ENCODE measurements around the gene CX3CR1. TPM values are rescaled to one million over a fixed set of nuclear protein-coding genes. Genes with fewer than 3 reads are reported as not detected.

The CX3CR1 gene
- total and polyA plus RNA-seq, 9 of the 15 experiments (the other 6 are each of a cell fraction or from before 2014, with no cell fraction given) = 0.03 to 0.21 TPM; not detected in 7

DNA sequence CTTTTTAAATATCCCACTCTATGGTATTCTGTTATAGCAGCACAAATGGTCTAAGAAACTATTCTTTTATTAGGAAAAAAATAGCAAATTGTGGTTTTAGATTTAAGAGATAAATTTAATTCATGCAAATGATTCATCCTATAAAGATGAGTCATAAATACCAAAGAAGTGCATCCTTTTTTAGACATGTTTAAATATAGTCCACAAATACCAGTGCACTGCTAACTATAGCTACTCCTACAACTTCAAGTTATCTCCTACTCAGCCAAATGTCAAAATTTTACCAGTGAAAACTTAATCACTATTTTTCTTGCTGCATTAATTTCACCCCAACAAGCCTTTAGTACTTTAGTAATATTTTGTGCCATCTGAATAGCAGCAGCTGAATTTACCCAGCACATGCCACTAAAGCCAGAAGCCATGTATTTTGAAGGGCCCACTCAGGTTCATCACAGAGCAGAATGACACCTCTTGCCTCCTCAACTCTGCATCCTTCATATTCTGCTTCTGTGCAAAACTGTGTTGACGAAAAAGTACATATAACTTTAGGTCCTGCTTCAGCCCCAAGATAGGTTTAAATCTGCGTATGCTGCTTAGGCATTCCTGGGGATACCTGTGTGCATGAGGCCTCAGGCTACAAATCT lies 24.9 kb downstream of the CX3CR1 start:
- no peak overlapping the region for H3K27ac ChIP-seq (ENCODE audit: extremely low read depth, low read depth, low read length)
- no peaks in the 10 kb centered on the region for H3K9me3 ChIP-seq (replicated peaks; ENCODE audit: control insufficient read depth, insufficient read depth, low read depth, low read length)
- H3K9ac ChIP-seq (ENCODE audit: insufficient read depth in 1 of 2, low read depth in 2 of 2, low read length in 2 of 2) = no peak overlapping the region
- ATAC-seq (no peak), DNase-seq (ENCODE audit: extremely low read depth in 1 of 4, low spot score in 3 of 4) (no peak), FAIRE-seq (no peak)
- in situ Hi-C loops (cut with MboI) = no loop called here
- peaks cover 18 to 51% of the 10 kb centered on the region in 2 experiments for H3K27me3 ChIP-seq (ENCODE audit: control insufficient read depth in 2 of 2, insufficient read depth in 2 of 2, low read length in 2 of 2)
- H3K36me3 ChIP-seq (ENCODE audit: control insufficient read depth, insufficient read depth, low read length) = no peaks in the 10 kb centered on the region
- H3K79me2 ChIP-seq (ENCODE audit: control insufficient read depth, insufficient read depth, low read length) = no peaks in the 10 kb centered on the region
- POLR2A ChIA-PET = interaction anchor here (0.7 kb wide), 1 partner anchor 35 kb away, joined by 4 read pairs; no protein-coding TSS in a partner anchor
- H3K4me2 ChIP-seq (ENCODE audit: insufficient read depth, low read length) = no peak overlapping the region
- BruUV-seq (replicated peaks) = no TSS peak
- no peaks in the 10 kb centered on the region for H4K20me1 ChIP-seq (replicated peaks; ENCODE audit: control insufficient read depth, insufficient read depth, low read length)
- CTCF ChIA-PET (ENCODE audit: low intra/inter-chr PET ratio) = no interaction called here
- intact Hi-C loops (cut with micrococcal nuclease) = no loop called here
- 0% methylated on average over 2 of the region's 2 CpGs for WGBS (ENCODE audit: insufficient coverage, low coverage, missing lambda C conversion rate)
- no peak overlapping the region for H2AFZ ChIP-seq (ENCODE audit: low read depth, low read length)
- H3K4me3 ChIP-seq = no peak overlapping the region
- H3K4me1 ChIP-seq (replicated peaks in 1 of 2; ENCODE audit: control insufficient read depth in 2 of 2, insufficient read depth in 2 of 2, low read length in 2 of 2) = no peaks in the 10 kb centered on the region
- H3K9me1 ChIP-seq (ENCODE audit: control insufficient read depth, insufficient read depth, low read length) = no peaks in the 10 kb centered on the region
- no peak for TF ChIP-seq TAF1 (IDR thresholded peaks at IDR 0.05; ENCODE audit: control insufficient read depth, extremely low read depth, insufficient read depth, low read length, severe bottlenecking)
- TF ChIP-seq, protein P1, sequence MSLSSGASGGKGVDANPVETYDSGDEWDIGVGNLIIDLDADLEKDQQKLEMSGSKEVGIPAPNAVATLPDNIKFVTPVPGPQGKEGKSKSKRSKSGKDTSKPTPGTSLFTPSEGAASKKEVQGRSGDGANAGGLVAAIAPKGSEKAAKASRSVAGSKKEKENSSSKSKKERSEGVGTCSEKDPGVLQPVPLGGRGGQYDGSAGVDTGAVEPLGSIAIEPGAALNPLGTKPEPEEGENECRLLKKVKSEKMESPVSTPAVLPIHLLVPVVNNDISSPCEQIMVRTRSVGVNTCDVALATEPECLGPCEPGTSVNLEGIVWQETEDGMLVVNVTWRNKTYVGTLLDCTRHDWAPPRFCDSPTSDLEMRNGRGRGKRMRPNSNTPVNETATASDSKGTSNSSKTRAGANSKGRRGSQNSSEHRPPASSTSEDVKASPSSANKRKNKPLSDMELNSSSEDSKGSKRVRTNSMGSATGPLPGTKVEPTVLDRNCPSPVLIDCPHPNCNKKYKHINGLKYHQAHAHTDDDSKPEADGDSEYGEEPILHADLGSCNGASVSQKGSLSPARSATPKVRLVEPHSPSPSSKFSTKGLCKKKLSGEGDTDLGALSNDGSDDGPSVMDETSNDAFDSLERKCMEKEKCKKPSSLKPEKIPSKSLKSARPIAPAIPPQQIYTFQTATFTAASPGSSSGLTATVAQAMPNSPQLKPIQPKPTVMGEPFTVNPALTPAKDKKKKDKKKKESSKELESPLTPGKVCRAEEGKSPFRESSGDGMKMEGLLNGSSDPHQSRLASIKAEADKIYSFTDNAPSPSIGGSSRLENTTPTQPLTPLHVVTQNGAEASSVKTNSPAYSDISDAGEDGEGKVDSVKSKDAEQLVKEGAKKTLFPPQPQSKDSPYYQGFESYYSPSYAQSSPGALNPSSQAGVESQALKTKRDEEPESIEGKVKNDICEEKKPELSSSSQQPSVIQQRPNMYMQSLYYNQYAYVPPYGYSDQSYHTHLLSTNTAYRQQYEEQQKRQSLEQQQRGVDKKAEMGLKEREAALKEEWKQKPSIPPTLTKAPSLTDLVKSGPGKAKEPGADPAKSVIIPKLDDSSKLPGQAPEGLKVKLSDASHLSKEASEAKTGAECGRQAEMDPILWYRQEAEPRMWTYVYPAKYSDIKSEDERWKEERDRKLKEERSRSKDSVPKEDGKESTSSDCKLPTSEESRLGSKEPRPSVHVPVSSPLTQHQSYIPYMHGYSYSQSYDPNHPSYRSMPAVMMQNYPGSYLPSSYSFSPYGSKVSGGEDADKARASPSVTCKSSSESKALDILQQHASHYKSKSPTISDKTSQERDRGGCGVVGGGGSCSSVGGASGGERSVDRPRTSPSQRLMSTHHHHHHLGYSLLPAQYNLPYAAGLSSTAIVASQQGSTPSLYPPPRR (CRISPR knock-in tag; IDR thresholded peaks at IDR 0.05; ENCODE audit: borderline replicate concordance) = no peak
- TF ChIP-seq ZC3H4 (CRISPR knock-in tag; IDR thresholded peaks at IDR 0.05; ENCODE audit: borderline replicate concordance) = no peak
- TF ChIP-seq TFAM (CRISPR knock-in tag; conservative IDR thresholded peaks at IDR 0.05) = no peak
- TF ChIP-seq XRCC5 (IDR thresholded peaks at IDR 0.05; ENCODE audit: low read depth, low read length) = no peak
